Measurements from ENCODE around the gene ETV3L.

Gene ETV3L

GRCh38 chr1:157142201-157142600, 42.6 kb upstream of the ETV3L start:
- TF ChIP-seq, protein P1, sequence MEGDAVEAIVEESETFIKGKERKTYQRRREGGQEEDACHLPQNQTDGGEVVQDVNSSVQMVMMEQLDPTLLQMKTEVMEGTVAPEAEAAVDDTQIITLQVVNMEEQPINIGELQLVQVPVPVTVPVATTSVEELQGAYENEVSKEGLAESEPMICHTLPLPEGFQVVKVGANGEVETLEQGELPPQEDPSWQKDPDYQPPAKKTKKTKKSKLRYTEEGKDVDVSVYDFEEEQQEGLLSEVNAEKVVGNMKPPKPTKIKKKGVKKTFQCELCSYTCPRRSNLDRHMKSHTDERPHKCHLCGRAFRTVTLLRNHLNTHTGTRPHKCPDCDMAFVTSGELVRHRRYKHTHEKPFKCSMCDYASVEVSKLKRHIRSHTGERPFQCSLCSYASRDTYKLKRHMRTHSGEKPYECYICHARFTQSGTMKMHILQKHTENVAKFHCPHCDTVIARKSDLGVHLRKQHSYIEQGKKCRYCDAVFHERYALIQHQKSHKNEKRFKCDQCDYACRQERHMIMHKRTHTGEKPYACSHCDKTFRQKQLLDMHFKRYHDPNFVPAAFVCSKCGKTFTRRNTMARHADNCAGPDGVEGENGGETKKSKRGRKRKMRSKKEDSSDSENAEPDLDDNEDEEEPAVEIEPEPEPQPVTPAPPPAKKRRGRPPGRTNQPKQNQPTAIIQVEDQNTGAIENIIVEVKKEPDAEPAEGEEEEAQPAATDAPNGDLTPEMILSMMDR (conservative IDR thresholded peaks at IDR 0.05) = no peak
- H3K27ac ChIP-seq = no peak overlapping the region

- no peak overlapping the region for H3K27ac ChIP-seq
- TF ChIP-seq, protein P1 (conservative IDR thresholded peaks at IDR 0.05) = no peak
Observed at GRCh38 chr1:157141212-157141855, 41.7 kb upstream of the ETV3L start.

DNA sequence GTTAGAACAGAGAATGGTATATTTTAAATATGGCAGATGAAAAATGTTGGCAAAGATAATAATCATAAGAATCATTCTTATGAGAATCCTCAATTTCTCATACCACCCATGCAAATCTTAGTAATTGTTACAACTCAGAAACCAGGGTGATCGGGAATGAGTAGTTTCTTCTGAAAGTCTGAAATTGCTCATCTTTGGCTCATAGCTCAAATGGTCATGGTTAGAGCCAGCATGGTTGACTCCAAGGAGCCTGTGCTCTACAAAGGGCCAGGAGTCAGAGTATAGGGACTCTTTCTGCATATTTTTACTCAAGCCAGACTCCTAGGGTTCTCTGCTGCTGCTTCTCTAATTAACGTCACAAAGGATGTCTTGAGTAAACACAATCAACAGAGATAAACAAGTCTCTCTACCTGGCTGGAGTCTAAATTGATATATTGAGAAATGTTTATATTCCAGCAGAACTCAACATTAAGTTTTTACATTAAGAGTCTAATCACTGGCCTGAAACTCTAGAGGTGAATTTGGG, 40.5 kb upstream of the ETV3L start:
- TF ChIP-seq, protein P1 (conservative IDR thresholded peaks at IDR 0.05) = no peak
- H3K27ac ChIP-seq = no peak overlapping the region

GRCh38 chr1:157139052-157139715, 39.6 kb upstream of the ETV3L start:
- H3K27ac ChIP-seq = peak overlapping the region; percentile 96
- TF ChIP-seq, protein P1 (conservative IDR thresholded peaks at IDR 0.05) = no peak

DNA sequence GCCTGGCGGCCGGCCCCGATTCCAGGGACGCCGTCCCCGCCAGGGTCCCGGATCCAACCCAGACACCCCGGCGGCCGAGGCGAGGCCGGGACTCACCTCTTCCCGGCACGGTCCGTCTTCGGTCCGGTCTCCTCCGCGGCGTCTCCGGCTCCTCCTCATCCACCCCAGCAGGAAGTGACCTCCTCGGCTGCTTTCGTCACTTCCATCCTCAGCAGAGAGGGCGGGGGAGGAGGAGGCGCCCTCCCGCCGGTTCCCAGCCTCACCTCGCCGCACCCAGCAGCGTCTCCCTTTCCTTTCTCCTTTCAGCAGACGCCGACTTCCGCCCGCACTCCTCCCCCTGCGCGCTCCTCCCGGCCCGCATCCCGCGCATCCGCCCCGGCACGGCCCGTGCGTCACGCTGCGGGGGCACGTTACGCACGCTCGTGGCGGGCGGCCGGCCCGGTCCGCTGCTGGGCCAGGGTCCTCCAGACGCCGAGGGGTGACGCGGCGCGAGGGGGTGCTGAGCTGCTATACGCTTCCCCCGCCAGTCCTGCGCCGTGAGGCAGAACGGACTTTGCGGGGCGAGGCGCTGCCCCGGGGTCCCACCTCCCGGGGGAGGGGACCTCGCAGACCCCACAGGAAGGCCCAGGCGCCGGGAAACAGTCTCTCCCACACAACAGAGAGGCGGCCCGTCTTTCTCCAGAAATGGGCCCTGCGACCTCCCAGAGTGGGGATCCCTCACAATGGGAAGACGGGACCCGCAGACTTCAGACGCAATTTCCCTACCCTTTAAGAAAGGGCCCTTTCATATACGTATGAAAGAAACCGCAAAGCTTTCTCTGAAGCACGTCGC, 38.8 kb upstream of the ETV3L start, which contains the start of gene ETV3:
TSS of gene ETV3 (minus strand) at position 176 of the 832 bp plus-strand sequence. CDS start 2,043 bp downstream, outside the sequence.
- TF ChIP-seq, protein P1 (conservative IDR thresholded peaks at IDR 0.05) = no peak
- peak within 1 kb of the TSS; percentile 96 for H3K27ac ChIP-seq

GRCh38 chr1:157137408-157138219, 38.0 kb upstream of the ETV3L start:
- TF ChIP-seq, protein P1 (conservative IDR thresholded peaks at IDR 0.05) = no peak
- H3K27ac ChIP-seq = peak overlapping the region; percentile 96

All from VCaP (cell line).